ENCODE results near the gene GET4. TPM values are rescaled to one million over a fixed set of nuclear protein-coding genes. Genes with fewer than 3 reads are reported as not detected.

The GET4 gene
- total RNA-seq, 1 donor: 17.7 TPM

GRCh38 chr7:874031-874749 is 2.2 kb upstream of the GET4 start:
- TF ChIP-seq CTCF (IDR thresholded peaks at IDR 0.05; ENCODE audit: extremely low read depth, low read depth, low read length): no peak
- H3K79me2 ChIP-seq (ENCODE audit: insufficient read depth, low read length): peaks cover 25% of the 10 kb centered on the region
- H4K20me1 ChIP-seq (ENCODE audit: insufficient read depth, low read length): peaks cover 8% of the 10 kb centered on the region
- no peak overlapping the region for H3K4me3 ChIP-seq (ENCODE audit: insufficient read depth, low read length)
- no peaks in the 10 kb centered on the region for H3K27me3 ChIP-seq (ENCODE audit: insufficient read depth, low read length)
- no peak overlapping the region for H2AFZ ChIP-seq (ENCODE audit: low read length)
- no peak overlapping the region for H3K4me2 ChIP-seq (ENCODE audit: insufficient read depth, low read length)
- H3K9me3 ChIP-seq (ENCODE audit: low read depth, low read length): no peaks in the 10 kb centered on the region
- peaks cover 10% of the 10 kb centered on the region for H3K4me1 ChIP-seq (ENCODE audit: insufficient read depth, low read length)
- no peak for DNase-seq (ENCODE audit: insufficient read length, low spot score, missing footprints)
- no peak overlapping the region for H3K27ac ChIP-seq (ENCODE audit: low read depth, low read length)
- H3K36me3 ChIP-seq (ENCODE audit: insufficient read depth, low read length): peaks cover 36% of the 10 kb centered on the region

- H3K4me1 ChIP-seq (ENCODE audit: insufficient read depth, low read length): peaks cover 10% of the 10 kb centered on the region
- H3K27me3 ChIP-seq (ENCODE audit: insufficient read depth, low read length): no peaks in the 10 kb centered on the region
- H3K27ac ChIP-seq (ENCODE audit: low read depth, low read length): no peak overlapping the region
- H3K4me2 ChIP-seq (ENCODE audit: insufficient read depth, low read length): no peak overlapping the region
- peaks cover 33% of the 10 kb centered on the region for H3K79me2 ChIP-seq (ENCODE audit: insufficient read depth, low read length)
- no peak overlapping the region for H2AFZ ChIP-seq (ENCODE audit: low read length)
- peaks cover 14% of the 10 kb centered on the region for H4K20me1 ChIP-seq (ENCODE audit: insufficient read depth, low read length)
- H3K9me3 ChIP-seq (ENCODE audit: low read depth, low read length): no peaks in the 10 kb centered on the region
- no peak for TF ChIP-seq CTCF (IDR thresholded peaks at IDR 0.05; ENCODE audit: extremely low read depth, low read depth, low read length)
- peaks cover 30% of the 10 kb centered on the region for H3K36me3 ChIP-seq (ENCODE audit: insufficient read depth, low read length)
- DNase-seq (ENCODE audit: insufficient read length, low spot score, missing footprints): no peak
- H3K4me3 ChIP-seq (ENCODE audit: insufficient read depth, low read length): no peak overlapping the region
Measured at GRCh38 chr7:875051-875450, 1.3 kb upstream of the GET4 start.

GRCh38 chr7:875476-876076 is 778 bp upstream of the GET4 start:
- Histone ChIP-seq H3K27me3 (ENCODE audit: insufficient read depth, low read length) (no peaks in the 10 kb centered on the region), H3K9me3 (ENCODE audit: low read depth, low read length) (no peaks in the 10 kb centered on the region), H4K20me1 (ENCODE audit: insufficient read depth, low read length) (peaks cover 18% of the 10 kb centered on the region), H3K27ac (ENCODE audit: low read depth, low read length) (peak overlapping the region; percentile 53), H3K4me1 (ENCODE audit: insufficient read depth, low read length) (peaks cover 10% of the 10 kb centered on the region), H3K36me3 (ENCODE audit: insufficient read depth, low read length) (peaks cover 27% of the 10 kb centered on the region), H3K79me2 (ENCODE audit: insufficient read depth, low read length) (peaks cover 38% of the 10 kb centered on the region), H3K4me3 (ENCODE audit: insufficient read depth, low read length) (peak overlapping the region; percentile 68), H3K4me2 (ENCODE audit: insufficient read depth, low read length) (peak overlapping the region; percentile 74), H2AFZ (ENCODE audit: low read length) (peak overlapping the region; percentile 22)
- no peak for TF ChIP-seq CTCF (IDR thresholded peaks at IDR 0.05; ENCODE audit: extremely low read depth, low read depth, low read length)
- no peak for DNase-seq (ENCODE audit: insufficient read length, low spot score, missing footprints)

- peaks cover 25% of the 10 kb centered on the region for H3K36me3 ChIP-seq (ENCODE audit: insufficient read depth, low read length)
- H3K4me3 ChIP-seq (ENCODE audit: insufficient read depth, low read length): peak overlapping the region; percentile 92
- peaks cover 27% of the 10 kb centered on the region for H4K20me1 ChIP-seq (ENCODE audit: insufficient read depth, low read length)
- no peak for TF ChIP-seq CTCF (IDR thresholded peaks at IDR 0.05; ENCODE audit: extremely low read depth, low read depth, low read length)
- peaks cover 52% of the 10 kb centered on the region for H3K79me2 ChIP-seq (ENCODE audit: insufficient read depth, low read length)
- peaks cover 10% of the 10 kb centered on the region for H3K4me1 ChIP-seq (ENCODE audit: insufficient read depth, low read length)
- peak overlapping the region; percentile 58 for H3K27ac ChIP-seq (ENCODE audit: low read depth, low read length)
- H3K27me3 ChIP-seq (ENCODE audit: insufficient read depth, low read length): no peaks in the 10 kb centered on the region
- peak overlapping the region; percentile 77 for H3K4me2 ChIP-seq (ENCODE audit: insufficient read depth, low read length)
- H3K9me3 ChIP-seq (ENCODE audit: low read depth, low read length): no peaks in the 10 kb centered on the region
- DNase-seq (ENCODE audit: insufficient read length, low spot score, missing footprints): no peak
- peak overlapping the region; percentile 76 for H2AFZ ChIP-seq (ENCODE audit: low read length)
Measured at GRCh38 chr7:876972-877311, 588 bp downstream of the GET4 start.

All from osteoblast (primary cell).